Epidermal melanocyte (primary cell): ENCODE data around the gene GPR32.
"Not testable (repeated sequence)": the region's sequence is repeated elsewhere in the genome, so short reads cannot be mapped to it uniquely, and the experiment has no call there.

ENCODE experiments used
- DNase-seq: peaks from one replicate; pipeline ENCODE4 v3.0.0; 2011; ENCODE audit warnings: low spot score; ENCODE audit not compliant: insufficient read length

GPR32 gene, protein sequence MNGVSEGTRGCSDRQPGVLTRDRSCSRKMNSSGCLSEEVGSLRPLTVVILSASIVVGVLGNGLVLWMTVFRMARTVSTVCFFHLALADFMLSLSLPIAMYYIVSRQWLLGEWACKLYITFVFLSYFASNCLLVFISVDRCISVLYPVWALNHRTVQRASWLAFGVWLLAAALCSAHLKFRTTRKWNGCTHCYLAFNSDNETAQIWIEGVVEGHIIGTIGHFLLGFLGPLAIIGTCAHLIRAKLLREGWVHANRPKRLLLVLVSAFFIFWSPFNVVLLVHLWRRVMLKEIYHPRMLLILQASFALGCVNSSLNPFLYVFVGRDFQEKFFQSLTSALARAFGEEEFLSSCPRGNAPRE

DNA sequence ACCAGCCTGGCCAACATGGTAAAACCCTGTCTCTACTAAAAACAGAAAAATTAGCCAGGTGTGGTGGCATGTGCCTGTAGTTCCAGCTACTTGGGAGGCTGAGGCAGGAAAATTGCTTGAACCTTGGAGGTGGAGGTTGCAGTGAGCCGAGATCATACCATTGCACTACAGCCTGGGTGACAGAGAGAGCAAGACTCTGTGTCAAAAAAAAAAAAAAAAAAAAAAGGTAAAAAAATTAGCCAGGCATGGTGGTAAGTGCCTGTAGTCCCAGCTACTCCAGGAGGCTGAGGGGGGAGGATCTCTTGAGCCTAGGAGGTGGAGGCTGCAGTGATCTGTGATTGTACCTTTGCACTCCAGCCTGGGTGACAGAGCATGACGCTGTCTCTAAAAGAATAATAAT is at the start of gene GPR32:
TSS of gene GPR32 (plus strand) at position 301 of the 400 bp plus-strand sequence. CDS start 137 bp downstream, outside the sequence.
- not testable (repeated sequence) for DNase-seq

DNA sequence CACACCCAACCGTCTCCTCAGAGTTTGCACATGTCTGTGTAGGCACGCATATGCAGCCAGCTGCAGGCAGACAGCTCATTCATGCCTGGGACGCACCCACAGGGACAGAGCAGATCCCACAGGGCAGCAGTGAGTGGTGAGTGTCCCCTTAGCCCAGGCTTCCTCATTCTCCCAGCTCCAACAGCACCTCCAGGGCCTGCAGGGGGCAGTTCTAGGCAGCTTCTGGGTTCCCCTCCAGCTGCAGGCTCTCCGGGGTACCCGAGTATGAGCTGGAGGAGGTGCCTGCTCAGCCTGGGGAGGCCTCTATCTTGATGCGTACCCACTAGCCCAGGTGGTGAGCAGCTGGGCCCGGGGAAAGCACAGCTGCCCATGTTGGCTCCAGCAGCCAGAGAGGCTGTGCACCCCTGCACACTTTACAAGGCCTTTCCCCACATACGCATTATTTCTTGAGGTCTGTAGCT is 49.3 kb upstream of the GPR32 start:
- DNase-seq, result peak; percentile 23

DNA sequence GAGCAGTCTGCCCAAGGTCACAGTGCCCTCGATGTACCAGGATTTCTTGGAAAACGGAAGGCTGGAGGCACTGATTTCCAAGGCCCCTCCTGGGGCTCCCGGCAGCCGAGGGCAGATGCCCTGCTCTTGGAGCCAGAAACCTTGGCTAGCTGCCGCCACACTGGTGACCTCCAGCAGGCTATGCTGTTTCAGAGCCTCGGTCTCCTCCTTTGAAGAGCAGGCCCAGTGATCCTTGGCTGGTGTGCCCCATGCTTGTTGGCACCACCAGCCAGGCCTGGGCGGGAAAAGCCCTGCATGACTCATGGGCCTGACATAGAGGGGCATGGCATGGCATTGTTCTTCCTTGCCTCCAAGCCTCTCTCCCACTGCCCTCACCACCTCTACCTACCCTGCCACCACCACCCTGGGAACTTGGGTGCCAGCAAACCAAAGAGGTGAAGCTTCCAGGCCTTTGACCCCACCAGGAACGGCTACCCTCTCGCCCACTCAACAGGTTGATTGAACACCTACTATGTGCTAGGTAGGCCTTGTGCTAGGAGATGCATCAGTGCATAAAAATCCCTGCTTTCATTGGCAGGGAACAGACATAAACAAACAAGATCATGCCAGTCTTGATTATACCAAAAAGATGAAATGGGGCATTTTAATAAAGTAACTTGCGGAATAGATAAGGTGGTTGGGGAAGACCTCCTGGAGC is 48.7 kb upstream of the GPR32 start:
- DNase-seq, result peak; percentile 8

DNA sequence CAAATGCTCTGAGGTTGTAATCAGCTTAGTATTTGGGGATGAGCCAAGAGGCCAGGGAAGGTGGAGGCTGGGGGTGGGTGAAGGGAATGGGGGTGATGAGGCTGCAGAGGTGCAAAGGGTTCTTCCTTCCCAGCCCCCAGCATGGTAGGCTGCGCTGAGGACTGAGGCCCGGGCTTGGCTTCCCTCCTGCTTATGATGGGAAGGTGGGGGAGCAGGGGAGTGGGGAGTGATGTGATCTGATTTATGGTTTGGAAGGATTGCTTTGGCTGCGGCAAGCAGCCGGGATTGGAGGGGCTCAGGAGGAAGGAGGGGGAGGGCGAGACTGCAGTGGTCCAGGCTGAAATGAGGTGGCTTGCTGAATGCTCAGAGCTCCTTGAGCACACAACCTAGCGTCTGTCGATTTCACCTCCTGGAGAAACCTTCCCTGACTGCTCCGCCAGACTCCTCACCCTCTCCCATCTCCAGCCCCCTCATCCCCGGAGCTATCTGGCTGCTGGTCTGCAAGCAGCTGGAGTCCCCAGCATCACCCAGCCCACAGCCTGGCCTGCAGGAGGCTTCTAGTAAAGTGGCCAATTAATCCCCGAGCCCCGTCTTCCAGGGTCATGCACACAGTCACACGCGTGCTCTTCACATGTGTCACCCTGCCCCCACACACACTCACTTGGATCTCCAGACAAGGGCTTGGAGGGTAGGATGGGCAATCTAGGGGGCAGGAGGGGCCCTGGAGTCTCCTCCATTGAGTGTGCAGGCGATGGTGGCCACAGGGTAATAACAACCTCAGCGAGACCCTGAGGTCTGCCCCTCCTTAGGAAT is 47.9 kb upstream of the GPR32 start:
- DNase-seq, result peak; percentile 11

DNA sequence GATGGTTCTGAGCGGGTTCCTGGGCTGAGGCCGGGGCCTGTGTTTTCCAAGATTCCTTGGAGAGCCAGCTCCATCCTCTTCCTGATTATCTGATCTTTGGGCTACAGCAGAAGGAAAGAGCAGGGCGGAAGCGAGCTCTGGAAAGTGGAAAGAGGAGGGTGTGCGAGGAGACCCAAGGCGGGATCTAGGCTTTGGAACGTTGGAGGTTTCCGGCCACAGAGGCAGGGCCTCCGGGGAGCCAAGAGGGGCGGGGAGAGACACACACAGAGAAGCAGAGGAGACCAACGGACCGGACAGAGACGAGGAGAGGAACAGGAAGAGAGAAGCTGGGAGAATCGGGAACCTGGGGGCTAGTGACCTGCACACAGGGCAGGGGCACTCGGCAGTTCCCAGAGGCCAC is 47.2 kb upstream of the GPR32 start, which contains the start of gene CLEC11A:
TSS of gene CLEC11A (plus strand) at position 296 of the 400 bp plus-strand sequence. CDS start 162 bp downstream, outside the sequence.
- DNase-seq, result peak; percentile 81

DNA sequence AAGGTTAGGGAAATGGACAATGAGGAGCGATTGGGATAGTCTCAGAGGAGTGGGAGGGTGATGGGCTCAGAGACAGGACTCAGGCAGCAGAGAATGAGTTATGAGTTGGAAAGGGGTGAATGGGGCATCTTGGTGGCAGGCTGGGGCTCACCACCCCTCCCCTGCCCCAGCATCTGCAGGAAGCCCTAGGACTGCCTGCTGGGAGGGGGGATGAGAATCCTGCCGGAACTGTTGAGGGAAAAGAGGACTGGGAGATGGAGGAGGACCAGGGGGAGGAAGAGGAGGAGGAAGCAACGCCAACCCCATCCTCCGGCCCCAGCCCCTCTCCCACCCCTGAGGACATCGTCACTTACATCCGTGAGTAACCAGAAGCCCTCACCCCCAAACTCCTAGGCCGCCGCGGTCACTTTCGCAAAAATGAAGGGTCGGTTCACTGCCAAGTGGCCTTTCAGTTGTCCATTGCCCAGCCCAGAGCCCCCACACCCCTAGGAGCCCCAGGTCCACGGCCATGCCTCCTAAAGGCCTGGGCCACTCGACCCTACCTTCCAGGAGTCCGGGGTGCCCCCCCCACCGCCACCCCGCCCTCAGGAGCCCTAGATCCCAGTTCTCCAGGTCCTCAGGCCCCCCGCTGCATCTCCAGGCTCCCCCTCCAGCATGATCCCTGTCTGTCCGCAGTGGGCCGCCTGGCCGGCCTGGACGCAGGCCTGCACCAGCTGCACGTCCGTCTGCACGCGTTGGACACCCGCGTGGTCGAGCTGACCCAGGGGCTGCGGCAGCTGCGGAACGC is 46.3 kb upstream of the GPR32 start:
- DNase-seq, result peak; percentile 11

DNA sequence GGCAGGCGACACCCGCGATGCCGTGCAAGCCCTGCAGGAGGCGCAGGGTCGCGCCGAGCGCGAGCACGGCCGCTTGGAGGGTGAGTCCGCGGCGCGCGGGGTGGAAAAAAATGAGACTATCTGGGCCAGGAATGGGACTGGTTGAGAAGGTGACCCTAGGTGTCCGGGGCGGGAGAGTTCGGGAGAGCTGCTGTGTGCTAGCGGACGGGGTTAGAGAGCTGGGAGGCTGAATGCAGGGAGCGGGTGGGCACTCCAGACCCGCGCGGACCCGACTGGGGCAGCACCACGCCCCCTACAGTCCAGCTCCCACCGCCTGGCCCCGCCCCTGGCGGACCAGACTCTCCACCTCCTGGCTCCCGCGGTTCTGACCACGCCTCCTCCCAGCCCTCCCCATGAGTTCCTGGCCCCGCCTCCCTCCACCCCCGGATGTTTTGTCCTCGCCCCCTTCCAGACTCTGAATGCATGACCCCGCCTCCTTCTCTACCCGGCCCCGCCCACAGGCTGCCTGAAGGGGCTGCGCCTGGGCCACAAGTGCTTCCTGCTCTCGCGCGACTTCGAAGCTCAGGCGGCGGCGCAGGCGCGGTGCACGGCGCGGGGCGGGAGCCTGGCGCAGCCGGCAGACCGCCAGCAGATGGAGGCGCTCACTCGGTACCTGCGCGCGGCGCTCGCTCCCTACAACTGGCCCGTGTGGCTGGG is 45.6 kb upstream of the GPR32 start:
- DNase-seq, result peak; percentile 98

DNA sequence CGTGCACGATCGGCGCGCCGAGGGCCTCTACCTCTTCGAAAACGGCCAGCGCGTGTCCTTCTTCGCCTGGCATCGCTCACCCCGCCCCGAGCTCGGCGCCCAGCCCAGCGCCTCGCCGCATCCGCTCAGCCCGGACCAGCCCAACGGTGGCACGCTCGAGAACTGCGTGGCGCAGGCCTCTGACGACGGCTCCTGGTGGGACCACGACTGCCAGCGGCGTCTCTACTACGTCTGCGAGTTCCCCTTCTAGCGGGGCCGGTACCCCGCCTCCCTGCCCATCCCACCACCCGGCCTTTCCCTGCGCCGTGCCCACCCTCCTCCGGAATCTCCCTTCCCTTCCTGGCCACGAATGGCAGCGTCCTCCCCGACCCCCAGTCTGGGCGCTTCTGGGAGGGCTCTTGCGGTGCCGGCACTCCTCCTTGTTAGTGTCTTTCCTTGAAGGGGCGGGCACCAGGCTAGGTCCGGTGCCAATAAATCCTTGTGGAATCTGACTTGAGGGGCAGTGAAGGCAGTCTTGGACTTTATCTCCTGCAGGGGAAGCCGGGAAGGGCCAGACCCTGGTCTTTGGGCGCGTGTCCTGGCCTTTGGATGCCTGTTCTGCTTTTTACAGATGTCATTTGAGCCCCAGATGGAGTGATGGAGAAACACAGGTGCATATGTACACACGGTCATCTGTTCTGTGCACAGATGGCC is 44.9 kb upstream of the GPR32 start:
- no peak for DNase-seq

DNA sequence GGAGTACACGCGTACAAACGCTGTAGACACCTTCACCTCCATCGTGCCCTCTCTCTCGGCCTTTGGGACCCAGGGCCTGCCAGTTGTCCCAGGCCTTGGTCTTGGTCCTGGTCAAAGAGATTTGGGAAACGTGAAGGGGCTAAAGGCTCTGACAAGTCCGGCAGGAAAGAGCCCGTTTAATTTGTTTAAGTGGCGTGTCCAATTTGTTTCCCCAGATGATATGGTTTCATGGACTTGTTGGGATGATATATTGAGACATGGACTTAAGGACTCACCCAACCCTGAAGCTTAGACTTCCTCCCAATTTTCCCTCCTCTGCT is 44.4 kb upstream of the GPR32 start:
- DNase-seq, result no peak

DNA sequence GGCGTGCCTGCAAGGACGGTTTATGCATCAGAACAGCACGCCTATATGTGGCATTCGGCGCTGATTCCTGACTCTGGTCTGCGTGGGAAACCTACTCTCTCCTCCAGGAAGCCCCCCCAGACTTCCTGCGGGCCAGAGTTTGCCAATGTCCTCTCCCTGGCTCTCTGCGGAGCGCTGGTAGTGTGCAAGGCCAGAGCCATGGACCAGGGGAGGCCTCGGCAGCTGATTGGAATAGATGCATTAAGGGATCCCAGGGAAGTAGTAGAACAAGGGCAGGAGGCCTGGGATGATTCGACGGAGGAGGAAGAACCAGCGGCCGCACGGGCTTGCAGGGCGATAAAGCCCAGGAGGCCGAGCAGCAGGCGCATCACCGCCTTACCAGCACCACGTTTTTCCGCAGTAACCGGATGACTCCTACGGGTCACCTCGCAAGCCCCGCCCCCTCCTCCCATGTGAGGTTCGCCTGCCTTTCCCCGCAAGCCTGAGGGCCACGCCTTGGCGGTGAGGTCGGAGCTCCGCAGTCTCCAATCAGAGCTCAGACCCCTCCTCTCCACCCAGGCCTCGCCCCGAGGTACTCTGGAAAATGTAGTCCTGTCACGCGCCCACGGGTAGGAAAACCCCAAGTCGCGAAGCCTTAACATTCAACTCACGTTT is 42.1 kb upstream of the GPR32 start:
- DNase-seq, result peak; percentile 61

DNA sequence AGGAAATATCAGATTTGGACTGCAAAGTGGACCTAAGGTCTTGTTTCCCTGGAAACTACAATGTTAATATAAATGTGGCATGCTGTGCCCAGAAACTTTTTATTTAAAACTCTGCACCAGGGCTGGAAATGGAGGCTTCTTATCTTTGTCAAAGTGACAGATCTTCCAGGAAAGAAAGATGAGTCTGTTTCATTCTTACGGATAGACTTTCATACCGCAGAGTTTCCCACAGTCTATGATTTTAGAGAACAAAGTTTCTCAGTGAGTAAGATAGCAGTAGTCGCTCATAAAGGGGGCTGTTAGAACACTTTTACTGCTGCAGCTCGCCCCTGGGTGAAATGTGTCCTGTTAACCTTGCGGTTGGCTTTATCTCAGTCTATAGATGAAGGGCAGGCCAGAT is 40.4 kb upstream of the GPR32 start:
- peak; percentile 6 for DNase-seq

DNA sequence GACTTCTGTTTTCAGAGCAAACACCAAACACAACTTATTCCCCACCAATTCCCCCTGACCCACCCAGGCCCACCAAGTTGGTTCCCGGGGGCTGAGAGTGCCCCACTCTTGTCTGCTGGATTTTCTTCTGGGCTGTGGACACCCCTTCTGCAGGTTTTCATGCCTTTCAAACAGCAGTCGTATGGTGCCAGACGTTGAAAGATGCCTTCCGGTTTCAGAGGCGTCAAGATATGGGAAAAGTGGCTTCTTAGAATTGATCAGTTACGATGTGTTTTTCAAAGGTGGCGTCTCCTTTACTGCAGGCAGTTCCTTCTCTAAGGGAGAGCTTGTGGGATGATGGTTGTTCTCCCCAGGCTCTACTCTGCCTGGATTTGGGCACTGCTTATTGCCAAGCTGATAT is 34.4 kb upstream of the GPR32 start:
- no peak for DNase-seq

DNA sequence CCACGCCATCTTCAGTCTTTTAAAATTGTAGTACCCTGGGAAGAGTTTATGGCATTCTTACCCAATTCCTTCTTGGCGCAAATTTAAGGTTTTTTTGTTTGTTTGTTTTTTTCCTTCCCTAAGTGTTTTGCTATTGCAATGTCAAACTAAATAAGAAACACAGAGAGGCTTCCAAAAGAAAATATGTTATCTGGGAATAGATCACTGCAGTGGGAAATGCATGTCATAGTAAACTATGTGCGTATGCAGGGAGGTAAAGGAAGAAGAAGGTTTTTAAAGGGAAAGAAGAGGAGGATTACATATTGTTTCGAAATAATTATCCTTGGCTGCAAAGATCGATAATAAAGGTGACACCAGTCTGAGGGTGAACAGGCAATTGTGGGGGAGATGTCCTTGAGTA is 33.9 kb upstream of the GPR32 start:
- DNase-seq, result no peak

DNA sequence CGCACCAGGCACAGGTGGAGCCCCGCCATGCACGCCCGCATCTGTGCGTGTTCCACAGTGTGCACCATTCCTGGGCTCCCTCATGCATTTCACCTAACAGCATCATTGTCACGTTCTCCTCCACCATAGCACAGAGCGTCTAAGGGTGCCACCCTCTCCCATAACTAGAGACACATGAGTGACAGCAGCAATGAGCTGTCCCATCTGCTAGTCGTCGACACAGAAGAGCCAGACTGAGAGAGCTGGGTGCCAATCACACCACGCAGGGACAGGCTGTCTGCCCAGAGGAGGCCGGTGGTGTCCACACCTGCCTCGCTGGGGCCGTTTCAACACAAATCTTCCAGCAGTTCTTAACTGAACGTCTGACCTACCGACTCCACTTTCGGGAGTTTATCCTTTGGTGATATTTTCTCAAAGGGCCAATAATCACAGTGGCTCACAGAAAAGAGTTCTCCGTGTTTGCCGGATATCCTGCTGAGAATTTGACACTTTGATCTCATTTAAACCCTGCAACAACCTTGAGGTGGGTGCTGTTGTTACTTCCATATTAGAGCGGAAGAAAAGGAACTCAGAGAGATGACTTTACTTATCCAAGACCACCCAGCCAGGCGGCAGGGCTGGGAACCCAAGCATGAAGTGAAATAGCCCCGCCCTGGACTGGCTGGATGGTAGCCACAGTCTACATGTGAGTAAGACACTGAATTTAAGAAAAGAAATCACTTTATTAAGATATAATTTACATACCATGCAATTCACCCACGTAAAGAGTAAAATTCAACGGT is 30.9 kb upstream of the GPR32 start:
- DNase-seq, result no peak

DNA sequence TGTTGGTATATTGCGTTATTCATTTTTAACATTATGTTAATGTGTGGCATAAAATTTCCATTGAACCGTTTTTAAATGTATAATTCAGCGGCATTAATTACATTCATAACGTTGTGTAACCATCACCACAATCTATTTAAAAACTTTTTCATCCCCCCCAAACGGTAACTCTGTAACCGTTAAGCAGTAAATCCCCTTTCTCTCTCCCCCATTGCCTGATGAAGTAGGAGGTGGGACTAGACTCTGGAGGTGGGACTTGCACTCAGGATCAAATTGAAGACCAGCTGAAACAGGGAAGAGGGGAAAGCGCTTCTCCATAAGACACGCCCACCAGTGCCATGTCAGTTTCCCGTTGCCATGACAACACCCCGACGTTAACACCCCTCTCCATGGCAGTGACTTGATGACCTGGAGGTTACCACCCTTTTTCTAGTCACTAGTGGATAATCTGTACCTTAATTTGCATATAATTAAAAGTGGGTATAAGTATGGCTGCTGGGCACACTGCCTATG is 30.3 kb upstream of the GPR32 start:
- DNase-seq, result no peak

DNA sequence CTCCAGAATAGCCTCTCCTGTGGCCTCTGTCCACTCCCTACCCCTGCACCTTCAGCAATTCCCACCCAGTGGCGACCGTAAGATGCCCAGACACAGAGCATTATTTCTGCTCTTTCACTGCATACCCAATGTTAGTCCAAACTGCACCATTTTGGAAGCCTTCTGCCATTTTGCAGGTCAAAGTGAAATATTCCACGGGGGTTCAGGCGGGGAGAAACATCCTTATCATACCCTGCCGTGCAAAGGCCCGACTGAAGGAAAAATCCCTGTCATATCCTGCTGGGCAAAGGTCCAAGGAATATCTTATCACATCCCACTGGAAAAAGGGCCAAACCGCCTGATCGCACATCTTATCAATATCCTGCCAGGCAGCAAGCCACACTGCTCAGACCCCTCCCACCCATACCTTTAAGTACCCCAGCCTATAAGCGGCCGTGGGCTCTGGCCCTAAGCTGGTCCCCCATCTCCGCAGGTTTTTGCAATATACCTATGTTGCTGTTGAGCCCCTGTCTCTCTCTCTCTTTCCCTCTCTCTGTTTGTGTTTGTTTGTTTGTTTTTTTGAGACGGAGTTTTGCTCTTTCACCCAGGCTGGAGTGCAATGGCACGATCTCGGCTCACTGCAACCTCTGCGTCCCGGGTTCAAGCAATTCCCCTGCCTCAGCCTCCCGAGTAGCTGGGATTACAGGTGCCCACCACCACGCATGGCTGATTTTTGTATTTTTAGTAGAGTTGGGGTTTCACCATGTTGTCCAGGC is 28.9 kb upstream of the GPR32 start:
- DNase-seq, result no peak

DNA sequence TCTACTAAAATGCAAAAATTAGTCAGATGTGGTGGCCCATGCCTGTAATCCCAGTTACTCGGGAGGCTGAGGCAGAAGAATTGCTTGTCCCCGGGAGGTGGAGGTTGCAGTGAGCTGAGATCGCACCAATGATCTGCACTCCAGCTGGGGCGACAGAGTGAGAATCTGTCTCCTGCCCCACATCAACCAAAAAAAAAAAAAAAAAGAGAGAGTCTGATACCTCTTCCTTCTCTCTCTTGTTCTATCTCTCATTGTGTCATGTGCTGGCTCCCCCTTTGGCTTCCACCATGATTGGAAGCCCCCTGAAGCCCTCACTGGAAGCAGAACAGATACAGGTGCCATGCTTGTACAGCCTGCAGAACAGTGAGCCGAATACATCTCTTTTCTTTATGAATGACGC is 26.7 kb upstream of the GPR32 start:
- no peak for DNase-seq

DNA sequence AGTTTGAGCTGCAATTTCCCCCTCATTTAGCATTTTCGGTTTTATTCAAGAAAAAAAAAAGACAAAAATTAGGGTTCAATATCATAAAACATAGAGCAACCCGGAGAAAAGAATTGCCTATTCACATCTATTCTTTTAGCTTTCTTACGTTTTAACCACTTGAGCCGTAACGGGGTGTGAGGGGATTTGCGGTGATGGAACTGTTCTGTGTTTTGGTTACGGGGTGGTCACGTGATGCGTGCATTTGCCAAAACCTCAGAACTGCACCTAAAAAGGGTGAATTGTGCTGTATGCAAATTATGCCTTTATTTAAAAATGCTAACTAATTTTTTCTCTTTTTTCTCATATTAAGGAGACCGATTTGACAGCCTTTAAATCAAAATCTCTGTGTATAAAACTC is 25.0 kb upstream of the GPR32 start:
- no peak for DNase-seq
